ENCODE measurements around the gene PCSK2.

DNA sequence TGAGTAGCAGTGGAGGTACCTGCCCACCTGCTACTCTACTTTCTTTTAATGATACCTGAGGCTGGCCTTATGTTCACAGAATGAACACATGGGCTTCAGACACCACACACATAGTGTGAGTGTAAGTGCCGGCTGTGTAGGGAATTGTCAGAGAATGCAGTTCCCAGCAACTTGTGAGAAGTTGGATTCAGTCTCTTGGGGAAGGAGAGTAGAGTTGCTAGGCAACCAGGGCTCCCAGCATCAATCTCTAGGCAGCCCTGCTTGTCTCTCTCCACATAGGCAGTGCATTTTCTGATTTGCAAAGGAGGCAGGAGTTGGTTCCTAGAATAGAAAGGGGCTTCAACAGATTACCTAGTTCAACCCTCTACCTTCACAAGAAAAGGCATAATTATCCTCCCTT, 230.2 kb downstream of the PCSK2 start:
- TF ChIP-seq CTCF (IDR thresholded peaks at IDR 0.05; ENCODE audit: poor library complexity) (no peak), EZH2 (IDR thresholded peaks at IDR 0.05; ENCODE audit: borderline replicate concordance) (no peak), EZH2phosphoT487 (IDR thresholded peaks at IDR 0.05; ENCODE audit: low read depth, severe bottlenecking, unreplicated experiment) (no peak)
